Measurements from ENCODE around the gene RAC2.

RAC2 gene

DNA sequence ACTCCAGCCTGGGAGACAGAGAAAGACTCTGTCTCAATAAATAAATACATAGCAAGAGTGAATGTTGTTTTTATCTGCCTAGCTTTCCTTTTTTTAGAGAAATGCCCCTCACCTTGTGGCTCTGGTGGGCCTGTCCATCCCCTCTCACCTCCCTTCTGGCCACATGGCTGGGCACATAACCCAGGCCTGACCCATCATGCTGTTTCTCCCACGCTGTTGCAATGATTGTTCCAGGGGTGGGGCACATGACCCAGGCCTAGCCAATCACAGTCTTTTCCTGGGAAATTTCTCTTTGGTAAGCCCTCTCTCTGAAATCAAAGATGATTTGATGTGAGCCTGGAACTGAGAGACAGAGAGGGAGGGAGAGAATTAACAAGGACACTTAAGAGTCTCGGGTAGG lies 32.7 kb upstream of the RAC2 start:
- no peak for DNase-seq (ENCODE audit: low read depth in 3 of 3, low spot score in 1 of 3)

DNA sequence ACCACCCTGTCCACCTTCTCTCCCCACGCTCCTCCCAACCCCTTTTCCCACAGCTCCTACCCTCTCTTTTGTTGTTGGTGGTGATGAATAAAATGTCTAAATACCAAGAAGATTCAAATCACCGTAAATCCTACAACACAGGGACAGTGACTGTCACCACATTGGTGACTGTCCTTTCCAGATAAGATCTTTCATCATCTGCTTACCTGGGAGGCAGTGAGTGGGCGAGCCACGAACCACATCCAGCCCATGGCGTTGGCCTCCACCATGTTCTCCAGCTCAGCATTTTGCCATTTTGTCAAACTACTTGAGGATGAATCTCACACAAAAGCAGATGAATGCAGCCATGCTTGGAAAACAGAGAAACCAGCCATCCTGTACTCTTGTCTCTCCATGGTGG lies 31.6 kb upstream of the RAC2 start:
- DNase-seq (ENCODE audit: low read depth in 3 of 3, low spot score in 1 of 3): no peak

DNA sequence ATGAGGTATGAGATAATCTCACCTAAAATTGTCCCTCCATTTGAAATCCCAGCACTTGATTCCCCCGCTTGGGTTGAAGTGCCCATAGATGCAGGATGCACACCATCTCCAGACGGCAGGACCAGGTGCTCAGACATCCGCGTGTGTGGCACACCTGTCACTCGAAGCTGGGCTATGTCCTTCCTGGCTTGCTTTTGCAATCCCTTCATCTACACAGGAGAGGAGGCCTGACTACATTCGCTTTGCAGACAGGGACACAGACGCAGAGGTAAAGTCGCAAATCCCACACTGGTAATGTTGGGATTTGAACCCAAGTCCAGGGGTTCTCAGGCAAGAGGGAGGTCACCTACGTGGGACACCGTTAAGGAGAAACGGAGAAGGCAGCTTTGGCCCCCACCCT lies 31.1 kb upstream of the RAC2 start:
- DNase-seq (ENCODE audit: low read depth in 3 of 3, low spot score in 1 of 3): no peak

DNA sequence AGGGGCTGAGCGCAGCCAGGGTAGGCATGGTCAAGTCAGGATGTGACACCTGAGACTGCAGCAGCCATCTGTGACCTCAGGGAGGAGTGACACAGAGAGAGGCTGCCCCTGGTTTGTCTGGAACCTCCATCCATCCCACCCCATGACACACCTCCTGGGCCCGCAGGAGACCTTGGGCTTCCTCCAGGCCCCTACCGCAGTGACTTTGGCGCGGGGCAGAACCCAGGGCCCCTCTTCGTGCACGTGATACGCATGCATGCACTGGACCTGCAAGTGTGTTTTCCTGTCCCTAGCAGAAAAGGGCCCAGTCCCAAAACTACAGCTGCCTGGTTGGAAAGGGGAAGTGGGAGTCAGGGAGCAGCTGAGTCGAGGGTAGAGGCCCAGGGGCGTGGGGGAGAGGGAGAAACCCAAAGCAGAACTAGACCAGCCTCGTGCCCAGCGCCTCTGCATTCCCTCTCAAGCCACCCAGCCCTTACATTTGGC lies 30.4 kb upstream of the RAC2 start:
- no peak for DNase-seq (ENCODE audit: low read depth in 3 of 3, low spot score in 1 of 3)

DNA sequence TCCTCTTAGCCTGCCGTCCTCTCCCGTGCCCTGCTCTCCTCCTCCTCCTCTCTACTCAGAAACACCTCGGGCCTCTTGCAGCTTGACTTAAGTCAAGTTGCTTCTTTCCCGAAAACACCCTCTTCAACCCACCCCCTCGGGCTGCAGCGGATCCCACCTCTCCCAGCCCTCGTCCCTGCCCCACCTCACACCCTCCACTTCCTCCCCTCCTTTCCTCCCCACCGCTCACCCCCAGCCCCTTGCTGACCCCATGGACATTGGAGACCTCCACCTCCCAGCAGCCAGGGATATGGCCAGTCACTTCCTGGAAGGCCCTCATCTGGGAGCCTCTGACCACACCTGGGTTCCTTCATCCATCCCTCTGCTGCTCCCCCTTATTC lies 29.8 kb upstream of the RAC2 start:
- no peak for DNase-seq (ENCODE audit: low read depth in 3 of 3, low spot score in 1 of 3)

DNA sequence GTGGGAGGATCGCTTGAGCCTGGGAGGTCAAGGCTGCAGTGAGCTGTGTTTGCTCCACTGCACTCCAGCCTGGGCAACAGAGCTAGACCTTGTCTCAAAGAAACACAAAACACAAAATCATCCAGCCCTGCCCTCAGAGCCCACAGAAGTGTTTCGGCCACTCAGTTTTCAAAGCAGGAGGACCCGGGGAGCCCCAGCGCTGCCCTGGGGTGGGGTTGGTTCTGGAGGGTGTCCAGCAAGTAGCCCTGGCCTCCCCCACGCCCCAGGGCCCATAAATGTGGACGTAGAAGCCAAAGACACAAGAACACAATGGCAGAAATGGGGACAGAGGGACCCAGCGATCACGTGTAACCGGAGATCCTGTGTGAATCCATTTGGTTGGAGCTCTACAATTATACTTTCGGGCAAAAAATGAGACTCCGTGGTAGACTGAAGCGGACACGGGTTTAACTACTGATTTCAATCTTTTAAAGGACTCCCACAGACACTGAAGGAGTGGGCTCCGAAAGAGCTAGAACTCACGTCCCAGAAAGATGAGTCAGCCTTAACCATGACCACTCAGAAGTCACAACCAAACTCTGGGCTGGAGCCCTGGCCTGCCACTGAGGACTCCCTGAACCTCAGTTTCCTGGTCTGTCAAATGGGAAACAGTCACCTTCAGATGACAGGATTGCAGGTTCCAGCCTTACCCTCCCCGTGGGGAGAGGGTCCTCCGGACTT lies 29.2 kb upstream of the RAC2 start:
- no peak for DNase-seq (ENCODE audit: low read depth in 3 of 3, low spot score in 1 of 3)

DNA sequence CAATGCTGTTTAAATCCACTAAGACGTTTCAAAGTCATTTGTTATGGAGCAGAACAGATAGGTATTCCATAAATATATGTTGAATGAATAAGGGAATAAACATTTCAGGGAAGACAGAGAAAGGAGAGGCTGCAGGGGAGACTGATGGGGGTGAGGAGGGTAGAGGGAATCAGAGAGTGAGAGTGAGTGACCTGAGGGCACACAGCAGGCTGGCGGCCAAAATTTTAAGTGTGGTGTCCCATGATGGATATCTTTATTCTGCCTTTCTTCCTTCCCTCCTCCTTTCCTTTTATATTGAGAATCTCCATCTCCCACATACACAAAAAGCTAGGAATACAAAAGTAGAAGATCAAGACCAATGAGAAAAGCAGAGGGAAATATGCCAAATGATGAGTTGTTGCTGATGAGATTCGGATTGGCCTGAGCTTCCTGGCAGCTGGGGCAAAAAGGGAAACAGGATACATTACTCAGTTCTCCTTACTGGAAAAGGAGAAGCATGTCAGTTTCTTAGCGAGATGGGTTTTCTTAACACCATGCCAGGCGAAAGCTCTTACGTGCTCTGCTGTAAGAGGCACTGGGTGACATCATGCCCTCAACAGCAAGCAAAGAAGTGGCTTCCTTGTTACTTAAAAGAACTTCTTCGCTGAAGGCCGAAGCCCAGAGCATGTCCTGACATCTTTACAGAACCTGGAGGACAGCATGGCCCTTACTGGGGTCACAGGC lies 27.0 kb upstream of the RAC2 start:
- DNase-seq (ENCODE audit: low read depth in 3 of 3, low spot score in 1 of 3): no peak

DNA sequence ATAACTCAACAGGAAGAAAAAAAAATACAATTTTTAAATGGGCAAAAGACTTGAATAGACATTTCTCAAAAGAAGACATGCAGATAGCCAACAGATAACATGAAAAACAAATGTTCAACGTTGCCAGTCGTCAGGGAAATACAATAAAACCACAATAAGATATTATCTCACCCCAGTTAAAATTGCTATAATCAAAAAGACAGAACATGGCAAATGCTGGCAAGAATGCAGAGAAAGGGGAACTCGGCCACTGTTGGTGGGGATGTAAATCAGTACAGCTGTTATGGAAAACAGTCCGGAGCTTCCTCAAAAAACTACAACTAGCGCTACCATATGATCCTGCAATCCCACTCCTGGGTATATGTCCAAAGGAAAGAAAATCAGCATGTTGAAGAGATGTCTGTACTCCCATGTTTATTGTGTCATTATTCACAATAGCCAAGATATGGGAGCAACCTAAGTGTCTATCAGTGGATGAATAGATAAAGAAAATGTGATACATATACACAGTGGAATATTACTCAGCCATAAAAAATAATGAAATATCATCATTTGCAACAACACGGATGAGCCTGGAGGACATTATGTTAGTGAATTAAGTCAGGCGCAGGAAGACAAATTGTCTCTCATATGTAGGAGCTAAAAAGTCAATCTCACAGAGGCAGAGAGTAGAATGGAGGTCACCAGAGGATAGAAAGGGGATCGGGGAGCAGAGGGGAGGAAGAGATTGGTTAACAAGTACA lies 26.0 kb upstream of the RAC2 start:
- no peak for DNase-seq (ENCODE audit: low read depth in 3 of 3, low spot score in 1 of 3)

DNA sequence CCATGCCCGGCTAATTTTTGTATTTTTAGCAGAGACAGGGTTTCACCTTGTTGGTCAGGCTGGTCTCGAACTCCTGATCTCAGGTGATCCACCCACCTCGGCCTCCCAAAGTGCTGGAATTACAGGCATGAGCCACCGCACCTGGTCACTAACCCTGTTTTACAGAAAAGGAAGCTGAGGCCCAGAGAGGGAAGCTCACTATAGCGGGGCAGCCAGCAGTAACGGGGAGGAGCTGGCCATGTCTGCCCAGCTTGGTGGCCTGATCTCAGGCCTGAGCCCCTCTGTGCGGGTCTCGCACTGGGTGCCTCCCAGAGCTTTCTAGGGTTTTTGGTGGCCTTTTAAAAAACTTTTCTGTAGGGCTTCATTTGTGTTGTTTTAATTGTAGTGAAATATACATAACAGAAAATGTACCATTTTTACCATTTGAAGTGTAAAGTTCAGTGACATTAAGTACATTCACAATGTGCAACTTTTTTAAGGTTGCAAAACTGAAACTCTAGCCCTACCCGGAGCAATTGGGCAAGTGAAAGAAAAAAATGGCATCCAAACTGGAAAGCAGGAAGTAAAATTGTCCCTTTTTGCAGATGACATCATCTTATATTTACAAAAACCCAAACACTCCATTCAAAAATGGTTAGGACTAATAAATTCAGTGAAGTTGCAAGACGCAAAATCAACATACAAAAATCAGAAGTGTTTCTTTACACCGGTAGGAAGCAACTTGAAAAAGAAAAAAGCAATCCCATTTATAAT lies 23.8 kb upstream of the RAC2 start:
- no peak for DNase-seq (ENCODE audit: low read depth in 3 of 3, low spot score in 1 of 3)

DNA sequence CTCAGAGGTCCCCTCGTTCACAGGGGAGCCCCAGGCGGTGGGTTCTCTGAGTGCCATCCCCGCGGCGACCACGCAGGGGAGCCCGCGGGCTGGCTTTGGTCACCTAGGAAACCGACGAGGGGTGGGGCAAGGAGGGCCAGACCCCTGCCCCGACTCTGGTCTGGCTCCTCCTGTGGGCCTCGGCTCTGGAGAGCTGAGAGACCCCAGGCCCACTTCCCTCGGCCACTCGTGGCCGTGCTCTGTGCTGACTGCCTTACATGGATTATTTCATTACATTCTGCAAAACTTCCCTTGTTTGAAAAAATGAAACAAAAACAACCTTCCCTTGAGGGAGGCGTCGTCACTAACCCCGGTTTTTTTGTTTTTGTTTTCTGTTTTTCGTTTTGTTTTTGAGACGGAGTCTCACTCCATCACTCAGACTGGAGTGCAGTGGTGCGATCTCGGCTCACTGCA lies 23.1 kb upstream of the RAC2 start:
- peak in 2 of 3 donors; percentile 51 to 68 for DNase-seq (ENCODE audit: low read depth in 3 of 3, low spot score in 1 of 3)

DNA sequence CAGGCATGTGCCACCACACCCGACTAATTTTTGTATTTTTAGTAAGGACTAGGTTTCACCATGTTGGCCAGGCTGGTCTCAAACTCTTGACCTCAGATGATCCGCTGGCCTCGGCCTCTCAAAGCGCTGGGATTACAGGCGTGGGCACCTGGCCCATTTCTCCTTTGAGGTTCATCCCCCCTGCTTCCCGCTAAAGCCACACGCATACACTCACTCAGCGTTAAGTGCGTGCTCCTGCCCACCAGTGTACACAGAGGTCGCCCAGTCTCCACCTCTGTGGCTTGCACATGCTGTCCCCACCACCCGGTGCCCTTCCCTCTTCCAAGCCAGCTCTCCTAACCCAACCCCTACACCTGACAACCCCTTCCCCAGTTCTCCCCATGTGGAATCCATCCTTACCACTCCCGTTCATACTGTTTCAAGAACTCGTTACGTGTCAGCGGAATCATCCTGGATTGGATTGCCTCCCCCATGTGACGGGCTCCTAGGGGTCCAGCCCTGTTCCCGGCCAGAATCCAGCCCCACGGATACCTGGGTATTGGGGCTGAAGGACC lies 22.6 kb upstream of the RAC2 start:
- DNase-seq (ENCODE audit: low read depth in 3 of 3, low spot score in 1 of 3): no peak

DNA sequence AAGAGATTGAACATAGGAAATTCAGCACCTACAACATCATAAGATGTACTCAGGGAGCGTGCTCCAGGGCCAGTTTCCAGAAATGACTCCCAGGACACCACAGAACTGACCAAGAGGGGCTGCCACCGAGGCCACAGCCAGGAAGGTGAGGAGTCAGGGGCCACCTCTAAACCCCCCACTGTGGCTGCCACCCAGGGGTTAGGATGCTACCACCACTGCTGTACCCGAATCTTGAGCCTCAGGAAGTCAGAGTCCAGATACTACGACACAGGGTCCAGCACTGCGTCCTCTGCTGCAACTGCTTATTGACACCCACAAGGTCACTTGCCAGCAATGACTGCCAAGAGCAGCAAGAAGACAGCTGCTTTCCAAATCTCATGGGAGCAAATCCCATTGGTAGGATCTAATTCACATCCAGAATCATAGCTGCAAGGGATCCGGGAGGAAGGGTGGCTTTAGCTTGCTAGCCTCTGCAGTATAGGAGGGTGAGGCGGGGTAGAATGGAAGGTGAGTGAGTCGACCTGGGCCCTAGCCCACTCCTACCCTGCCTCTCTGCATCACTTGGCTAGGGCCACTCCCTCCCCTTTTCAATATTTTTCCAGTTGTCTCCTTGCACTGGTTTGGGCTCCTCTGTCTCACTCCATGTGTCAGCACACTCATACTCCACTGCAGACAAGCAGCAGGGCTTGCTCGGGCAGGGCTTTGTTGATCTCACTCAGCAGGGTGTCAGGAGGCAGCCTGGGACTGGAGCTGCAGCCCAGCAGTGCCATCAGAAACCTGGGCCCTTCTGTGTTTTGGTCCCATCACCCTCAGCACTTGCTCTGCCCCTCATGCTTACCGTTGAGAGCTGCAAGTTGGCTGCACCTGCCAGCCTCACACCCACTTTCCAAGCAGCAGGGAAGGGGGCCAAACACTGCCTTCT lies 20.2 kb upstream of the RAC2 start:
- DNase-seq (ENCODE audit: low read depth in 3 of 3, low spot score in 1 of 3): no peak

DNA sequence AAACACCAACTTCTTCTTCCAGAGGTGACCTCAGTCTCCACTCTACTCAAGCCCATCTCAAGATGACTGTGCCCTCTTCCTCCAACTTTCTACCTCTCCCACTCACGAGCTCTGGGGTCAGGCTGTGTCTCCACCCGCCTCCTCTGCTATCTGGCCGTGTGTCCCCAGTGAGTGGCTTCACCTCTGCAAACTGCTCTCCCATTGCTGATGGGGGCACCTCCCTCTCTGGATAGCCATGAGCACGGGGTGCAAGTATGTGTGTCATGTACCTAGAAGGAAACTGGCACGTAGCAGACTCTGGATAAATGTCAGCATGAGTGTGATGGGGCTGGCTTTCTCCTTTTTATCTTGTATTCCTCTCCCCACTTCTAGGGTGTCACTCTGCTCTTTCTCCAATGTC lies 18.3 kb upstream of the RAC2 start:
- DNase-seq (ENCODE audit: low read depth in 3 of 3, low spot score in 1 of 3): no peak

DNA sequence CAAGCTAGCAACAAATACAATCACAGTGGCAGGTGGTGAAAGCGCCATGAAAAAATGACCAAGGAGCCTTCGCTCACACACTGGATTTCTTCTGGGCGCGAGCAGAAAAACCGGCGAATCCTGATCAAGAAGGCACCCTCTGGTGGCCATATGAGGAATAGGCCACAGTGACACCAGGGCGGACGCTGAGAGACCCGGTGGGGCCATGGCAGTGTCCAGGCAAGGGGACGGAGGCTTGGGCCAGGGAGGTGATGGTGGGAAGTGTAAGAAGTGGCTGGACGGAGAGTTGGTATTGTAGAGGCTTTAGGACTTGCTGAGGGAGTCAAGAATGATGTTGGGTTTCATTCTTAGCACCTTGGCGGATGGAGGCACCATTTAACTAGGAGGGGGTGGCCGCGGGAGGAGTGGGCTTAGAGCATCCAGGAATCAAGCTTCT lies 16.9 kb upstream of the RAC2 start:
- DNase-seq (ENCODE audit: low read depth in 3 of 3, low spot score in 1 of 3): peak in 2 of 3 donors; percentile 44 to 47

DNA sequence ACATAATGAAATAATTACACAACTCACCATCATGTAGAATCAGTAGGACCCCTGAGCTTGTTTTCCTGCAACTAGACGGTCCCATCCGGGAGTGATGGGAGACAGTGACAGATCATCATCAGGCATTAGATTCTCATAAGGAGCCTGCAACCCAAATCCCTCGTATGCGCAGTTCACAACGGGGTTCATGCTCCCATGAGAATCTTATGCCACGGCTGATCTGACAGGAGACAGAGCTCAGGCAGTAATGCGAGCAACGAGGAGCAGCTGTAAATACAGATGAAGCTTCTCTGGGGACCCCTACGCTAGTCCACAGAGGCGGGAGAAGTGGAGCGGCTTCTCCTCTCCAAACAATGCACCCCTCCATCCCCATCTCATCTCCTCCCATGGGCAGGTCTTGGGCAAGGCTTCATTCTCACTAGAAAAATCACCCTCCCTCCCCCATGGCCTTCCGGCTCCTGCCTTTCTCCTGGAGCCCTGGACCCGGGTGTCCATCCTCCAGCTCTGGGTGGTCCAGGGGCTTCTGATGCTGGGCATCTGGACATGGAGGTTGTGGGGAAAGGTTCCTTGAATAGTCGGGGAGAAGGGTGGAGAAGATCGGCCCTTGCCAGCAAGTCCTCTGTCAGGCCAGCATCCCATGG lies 16.2 kb upstream of the RAC2 start:
- no peak for DNase-seq (ENCODE audit: low read depth in 3 of 3, low spot score in 1 of 3)

DNA sequence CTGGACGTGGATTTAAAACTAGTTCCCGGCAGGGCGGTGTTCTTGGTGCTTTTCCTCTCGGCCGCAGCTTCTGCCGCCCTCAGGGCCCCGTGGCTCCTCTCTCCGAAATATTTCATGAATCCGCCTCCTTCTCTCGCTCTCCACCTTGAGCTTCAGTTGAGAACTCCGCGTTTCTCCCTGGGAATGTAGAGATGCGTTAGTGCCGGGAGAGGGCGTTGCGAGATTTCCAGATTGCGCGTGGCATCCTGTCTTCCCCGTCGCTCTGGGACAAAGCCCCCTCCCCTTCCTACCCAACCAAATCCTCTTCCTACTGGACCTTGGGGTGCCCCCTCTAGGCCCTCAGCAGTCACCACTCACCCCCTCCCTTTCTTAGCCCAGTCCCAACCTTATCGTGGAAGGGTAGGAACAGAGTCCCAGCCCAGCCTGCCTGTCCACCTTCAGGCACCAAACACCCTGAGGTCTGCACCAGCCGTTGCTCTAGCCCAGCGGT lies 15.5 kb upstream of the RAC2 start:
- no peak for DNase-seq (ENCODE audit: low read depth in 3 of 3, low spot score in 1 of 3)

DNA sequence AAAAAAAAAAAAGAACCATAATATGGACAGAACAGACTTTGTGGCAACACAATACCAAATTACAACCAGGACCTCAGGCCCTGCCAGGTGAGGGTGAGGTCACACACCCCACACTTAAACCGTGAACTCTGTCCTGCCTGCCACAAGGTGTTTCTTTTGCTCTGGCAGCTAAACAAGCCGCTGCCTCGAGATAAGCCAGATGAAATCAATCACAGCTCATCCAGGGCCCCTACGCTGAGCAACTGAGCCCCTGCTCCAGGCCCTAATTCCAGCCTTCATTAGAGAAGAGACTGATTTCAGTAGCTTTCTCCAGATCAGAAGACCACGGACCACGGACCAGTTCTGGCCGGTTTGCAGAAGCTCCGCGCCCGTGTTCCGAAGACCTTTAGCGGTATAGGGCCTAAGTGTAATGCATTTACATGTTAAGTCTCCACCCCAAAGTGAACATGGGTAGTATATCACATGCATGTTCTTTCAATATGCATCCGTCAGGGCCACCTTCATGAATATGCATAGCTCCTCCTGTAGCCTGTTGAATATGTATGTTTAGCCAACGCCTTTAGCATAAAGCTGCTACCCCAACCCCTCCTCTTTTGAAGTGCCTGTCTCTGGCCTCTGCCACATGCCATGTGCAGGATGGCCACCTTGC lies 14.8 kb upstream of the RAC2 start:
- DNase-seq (ENCODE audit: low read depth in 3 of 3, low spot score in 1 of 3): no peak

DNA sequence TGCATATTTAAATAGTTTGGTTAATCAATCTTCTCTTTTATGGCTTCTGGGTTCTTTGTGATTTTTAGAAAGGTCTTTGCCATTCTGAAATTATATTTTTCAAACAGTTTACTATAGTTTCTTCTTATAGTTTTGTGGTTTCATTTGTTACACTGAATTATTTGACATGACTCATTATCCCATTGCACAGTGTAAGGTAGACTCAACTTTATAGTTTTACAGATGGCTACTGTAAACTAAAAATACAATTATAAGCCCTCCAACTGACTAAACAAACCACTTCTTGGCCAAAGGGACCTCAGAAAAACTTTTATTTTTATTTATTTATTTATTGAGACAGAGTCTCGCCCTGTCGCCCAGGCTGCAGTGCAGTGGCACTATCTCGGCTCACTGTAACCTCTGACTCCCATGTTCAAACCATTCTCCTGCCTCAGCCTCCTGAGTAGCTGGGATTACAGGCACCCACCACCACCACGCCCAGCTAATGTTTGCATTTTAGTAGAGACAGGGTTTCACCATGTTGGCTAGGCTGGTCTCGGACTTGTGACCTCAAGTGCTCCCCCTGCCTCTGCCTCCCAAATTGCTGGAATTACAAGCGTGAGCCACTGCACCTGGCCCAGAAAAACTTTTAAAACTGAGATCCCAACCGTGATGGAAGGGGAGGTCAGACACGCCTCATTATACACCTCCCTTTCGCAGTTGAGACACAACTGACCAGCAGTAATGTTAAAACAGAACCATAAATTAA lies 14.1 kb upstream of the RAC2 start:
- no peak for DNase-seq (ENCODE audit: low read depth in 3 of 3, low spot score in 1 of 3)
